Endothelial cell of umbilical vein (primary cell): ENCODE measurements around the gene SYMPK. TPM values are rescaled to one million over a fixed set of nuclear protein-coding genes. Genes with fewer than 3 reads are reported as not detected.
A peak's percentile ranks its signal among the peaks of the same experiment; 100 is the strongest.

Source experiments
- BruUV-seq: library from RNA; stranded (reverse); fragments of 400-500 nt; replicated peaks from 2 replicates; lab custom pipeline; 2021; lab: Mats Ljungman, UMichigan
- CTCF ChIA-PET: fragments of 300-600, 350-600 bp; sonication (Branson Sonifier 250); formaldehyde crosslinking; loops from one replicate; lab custom pipeline; 2021; ENCODE audit warnings: antibody characterized with exemption, inconsistent platforms; lab: Charles Lee
- POLR2A ChIA-PET: fragments of 300-600, 350-600 bp; sonication (Branson Sonifier 250); formaldehyde crosslinking; loops from one replicate; lab custom pipeline; 2021; ENCODE audit warnings: antibody characterized with exemption, inconsistent platforms; lab: Charles Lee
- DNase-seq: peaks from one replicate; pipeline ENCODE4 v3.0.0-alpha.2; 2011; ENCODE audit warnings: low read depth, low spot score
- FAIRE-seq: peaks from 2 replicates; lab custom pipeline; 2011; peaks lifted over from hg19 to GRCh38; lab: Jason Lieb, UNC
- H2AFZ ChIP-seq: 2 replicates; pipeline ENCODE4 v1.6.0; 2012; ENCODE audit warnings: low read depth, low read length, control low read depth, inconsistent platforms
- H3K27ac ChIP-seq: 2 replicates; pipeline ENCODE4 v1.5.1; 2011; ENCODE audit warnings: low read depth, mild to moderate bottlenecking, control low read depth, low read length, moderate library complexity; ENCODE audit not compliant: insufficient read depth
- H3K27me3 ChIP-seq, 2 experiments: 2 replicates each; pipeline versions ENCODE4 v1.6.0 to v1.6.1; 2011; ENCODE audit warnings: low read length in 2 of 2, mixed read lengths in 1 of 2; ENCODE audit not compliant: control insufficient read depth in 2 of 2, insufficient read depth in 2 of 2
- H3K36me3 ChIP-seq, 2 experiments: 2 replicates in 1 of 2; 3 replicates in 1 of 2; pipeline ENCODE4 v1.5.1; 2011; ENCODE audit warnings: low read length in 2 of 2, mild to moderate bottlenecking in 1 of 2, moderate library complexity in 1 of 2; ENCODE audit not compliant: control insufficient read depth in 2 of 2, insufficient read depth in 2 of 2; ENCODE audit errors: extremely low read depth in 1 of 2
- H3K4me1 ChIP-seq: 3 replicates; pipeline ENCODE4 v1.5.1; 2011; ENCODE audit warnings: mild to moderate bottlenecking, low read length; ENCODE audit not compliant: control insufficient read depth, insufficient read depth; ENCODE audit errors: extremely low read depth
- H3K4me2 ChIP-seq: 2 replicates; pipeline ENCODE4 v1.6.1; 2011; ENCODE audit warnings: low read length, control low read depth, mixed read lengths; ENCODE audit not compliant: insufficient read depth
- H3K4me3 ChIP-seq, 3 experiments: fragments of 200-600 bp in 1 of 3; sonication (generic), shearing (Covaris generic) in 1 of 3; replicated peaks in 1 of 3; 2 replicates each; pipeline ENCODE4 v1.5.1; 2011 to 2016; ENCODE audit warnings: control low read depth in 3 of 3, low read length in 3 of 3, mild to moderate bottlenecking in 2 of 3, inconsistent platforms in 1 of 3, low read depth in 1 of 3, moderate library complexity in 1 of 3; ENCODE audit not compliant: insufficient read depth in 1 of 3
- H3K79me2 ChIP-seq: 2 replicates; pipeline ENCODE4 v1.6.0; 2012; ENCODE audit warnings: low read length, inconsistent platforms; ENCODE audit not compliant: control insufficient read depth, insufficient read depth
- H3K9ac ChIP-seq: replicated peaks from 2 replicates; pipeline ENCODE3; 2011; ENCODE audit warnings: low read length, control low read depth; ENCODE audit not compliant: insufficient read depth; ENCODE audit errors: extremely low read depth
- H3K9me1 ChIP-seq: replicated peaks from 3 replicates; pipeline ENCODE4 v1.6.0; 2011; ENCODE audit warnings: mild to moderate bottlenecking, low read length; ENCODE audit not compliant: control insufficient read depth, insufficient read depth; ENCODE audit errors: extremely low read depth
- H3K9me3 ChIP-seq: replicated peaks from 2 replicates; pipeline ENCODE4 v1.5.1; 2012; ENCODE audit warnings: low read length, inconsistent platforms; ENCODE audit not compliant: control insufficient read depth, insufficient read depth
- H4K20me1 ChIP-seq: replicated peaks from 2 replicates; pipeline ENCODE3; 2011; ENCODE audit warnings: mild to moderate bottlenecking, low read length; ENCODE audit not compliant: control insufficient read depth, insufficient read depth; ENCODE audit errors: extremely low read depth
- EZH2 ChIP-seq: IDR thresholded peaks from 2 replicates; pipeline ENCODE4 v1.6.1; 2012; ENCODE audit warnings: borderline replicate concordance, low read depth, mild to moderate bottlenecking, moderate library complexity, low read length, inconsistent platforms; ENCODE audit not compliant: severe bottlenecking
- FOS ChIP-seq: IDR thresholded peaks from 2 replicates; pipeline ENCODE4 v1.6.1; 2011; ENCODE audit warnings: mild to moderate bottlenecking, low read length, moderate library complexity, borderline replicate concordance; ENCODE audit not compliant: insufficient read depth
- GATA2 ChIP-seq: IDR thresholded peaks from 2 replicates; pipeline ENCODE4 v1.7.0; 2011; ENCODE audit warnings: low read depth, mild to moderate bottlenecking, moderate library complexity, mixed read lengths, low read length; ENCODE audit not compliant: insufficient read length, insufficient read depth
- JUN ChIP-seq: IDR thresholded peaks from 2 replicates; pipeline ENCODE4 v1.6.1; 2011; ENCODE audit warnings: borderline replicate concordance, low read depth; ENCODE audit not compliant: insufficient read length, insufficient read depth
- MYC ChIP-seq: IDR thresholded peaks from one replicate; pipeline ENCODE4 v1.6.1; 2011; ENCODE audit warnings: mild to moderate bottlenecking, low read depth, low read length
- POLR2A ChIP-seq: IDR thresholded peaks from 2 replicates; pipeline ENCODE4 v1.6.1; 2012; ENCODE audit warnings: low read depth, mild to moderate bottlenecking, control low read depth, low read length
- POLR2AphosphoS5 ChIP-seq: IDR thresholded peaks from 2 replicates; pipeline ENCODE4 v1.6.1; 2012; ENCODE audit warnings: low read depth, mild to moderate bottlenecking, control low read depth, low read length, moderate library complexity; ENCODE audit not compliant: insufficient read depth
- dilution Hi-C: fragments of 300-500 bp; cut with MboI; formaldehyde crosslinking; loops from one replicate; pipeline ENCODE4 v1.15.0; 2019; ENCODE audit warnings: low sequenced_read_pairs; ENCODE audit not compliant: extremely low pct_ligation_motif_present
- intact Hi-C: fragments of 100-400 bp; cut with micrococcal nuclease; formaldehyde crosslinking; loops from one replicate; pipeline ENCODE4 v1.10.0; 2022
- polyA plus RNA-seq, 4 experiments: library from polyadenylated mRNA; depleted of rRNA in 3 of 4; stranded (reverse) in 3 of 4; unstranded in 1 of 4; fragments of >200 nt; gene quantifications; 2 replicates each; pipeline versions ENCODE4 v1.2.1 to v1.2.3, GENCODE V29; 2011 to 2012; ENCODE audit warnings: missing spikeins in 1 of 4
- total RNA-seq: library from RNA; stranded (reverse); gene quantifications from 2 replicates; pipeline ENCODE4 v1.2.3, GENCODE V29; 2021
- TF ChIP-seq, protein P1 (sequence below): IDR thresholded peaks from 2 replicates; pipeline ENCODE4 v1.6.1; 2011; ENCODE audit not compliant: insufficient read depth, insufficient read length
- TF ChIP-seq, protein P2 (sequence below), 2 donors: IDR thresholded peaks; 1 replicate in 1 of 2; 2 replicates in 1 of 2; pipeline ENCODE4 v1.5.1; 2011; ENCODE audit warnings: low read length in 2 of 2, mild to moderate bottlenecking in 2 of 2, moderate library complexity in 2 of 2, control low read depth in 1 of 2, inconsistent platforms in 1 of 2, low read depth in 1 of 2; ENCODE audit not compliant: insufficient read depth in 1 of 2; ENCODE audit errors: extremely low read depth in 1 of 2

SYMPK gene
- total and polyA plus RNA-seq, 2 donors (not counting 3 experiments of a cell fraction or from before 2014, with no cell fraction given): 89.8 to 95.7 TPM

- FAIRE-seq (no peak), DNase-seq (no peak)
- intact Hi-C loops (no loop called here), dilution Hi-C loops (no loop called here)
- no peak overlapping the region for H3K4me3 ChIP-seq
- BruUV-seq: no TSS peak
- no peak overlapping the region for H2AFZ ChIP-seq
- no peaks in the 10 kb centered on the region for H3K79me2 ChIP-seq
- H3K9me1 ChIP-seq: no peaks in the 10 kb centered on the region
- no peaks in the 10 kb centered on the region for H3K27me3 ChIP-seq
- TF ChIP-seq JUN: no peak
- TF ChIP-seq MYC: no peak
- TF ChIP-seq GATA2: no peak
- TF ChIP-seq, protein P1, sequence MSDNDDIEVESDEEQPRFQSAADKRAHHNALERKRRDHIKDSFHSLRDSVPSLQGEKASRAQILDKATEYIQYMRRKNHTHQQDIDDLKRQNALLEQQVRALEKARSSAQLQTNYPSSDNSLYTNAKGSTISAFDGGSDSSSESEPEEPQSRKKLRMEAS: no peak
- TF ChIP-seq POLR2A: no peak
- TF ChIP-seq, protein P2, sequence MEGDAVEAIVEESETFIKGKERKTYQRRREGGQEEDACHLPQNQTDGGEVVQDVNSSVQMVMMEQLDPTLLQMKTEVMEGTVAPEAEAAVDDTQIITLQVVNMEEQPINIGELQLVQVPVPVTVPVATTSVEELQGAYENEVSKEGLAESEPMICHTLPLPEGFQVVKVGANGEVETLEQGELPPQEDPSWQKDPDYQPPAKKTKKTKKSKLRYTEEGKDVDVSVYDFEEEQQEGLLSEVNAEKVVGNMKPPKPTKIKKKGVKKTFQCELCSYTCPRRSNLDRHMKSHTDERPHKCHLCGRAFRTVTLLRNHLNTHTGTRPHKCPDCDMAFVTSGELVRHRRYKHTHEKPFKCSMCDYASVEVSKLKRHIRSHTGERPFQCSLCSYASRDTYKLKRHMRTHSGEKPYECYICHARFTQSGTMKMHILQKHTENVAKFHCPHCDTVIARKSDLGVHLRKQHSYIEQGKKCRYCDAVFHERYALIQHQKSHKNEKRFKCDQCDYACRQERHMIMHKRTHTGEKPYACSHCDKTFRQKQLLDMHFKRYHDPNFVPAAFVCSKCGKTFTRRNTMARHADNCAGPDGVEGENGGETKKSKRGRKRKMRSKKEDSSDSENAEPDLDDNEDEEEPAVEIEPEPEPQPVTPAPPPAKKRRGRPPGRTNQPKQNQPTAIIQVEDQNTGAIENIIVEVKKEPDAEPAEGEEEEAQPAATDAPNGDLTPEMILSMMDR (IDR thresholded peaks at IDR 0.05; ENCODE audit: extremely low read depth in 1 of 2, insufficient read depth in 1 of 2, low read depth in 1 of 2, low read length in 2 of 2): no peak
- TF ChIP-seq EZH2: no peak
- no peak for TF ChIP-seq FOS
- no peak for TF ChIP-seq POLR2AphosphoS5
- ChIA-PET CTCF (interaction anchor here (2.3 to 2.4 kb wide), 2 partner anchors 22 to 51 kb away, joined by 7 to 12 read pairs; partner anchors contain the start of gene SIX5), POLR2A (interaction anchor here (1.2 kb wide), 1 partner anchor 11 kb away, joined by 3 read pairs; no protein-coding TSS in a partner anchor)
- no peak overlapping the region for H3K9ac ChIP-seq
- peak overlapping the region; percentile 58 for H3K27ac ChIP-seq
- H3K4me1 ChIP-seq: peaks cover 17% of the 10 kb centered on the region
- no peaks in the 10 kb centered on the region for H3K9me3 ChIP-seq
- H3K4me2 ChIP-seq: no peak overlapping the region
- no peaks in the 10 kb centered on the region for H4K20me1 ChIP-seq
- peaks cover 9 to 29% of the 10 kb centered on the region in 2 experiments for H3K36me3 ChIP-seq
These were observed 41.8 kb downstream of the SYMPK start for GRCh38 chr19:45821103-45821521.
